HG02840 (cell line): ENCODE data around the gene TCERG1.
"Not testable (repeated sequence)": the region's sequence is repeated elsewhere in the genome, so short reads cannot be mapped to it uniquely, and the experiment has no call there.

ENCODE experiments used
- ATAC-seq: cut with Tn5 transposase; IDR thresholded peaks from one replicate; pipeline ENCODE4 v1.9.1; 2021; ENCODE audit warnings: mild to moderate bottlenecking, moderate library complexity, moderate number of reproducible peaks; ENCODE audit not compliant: unreplicated experiment, low FRiP score

The TCERG1 gene

DNA sequence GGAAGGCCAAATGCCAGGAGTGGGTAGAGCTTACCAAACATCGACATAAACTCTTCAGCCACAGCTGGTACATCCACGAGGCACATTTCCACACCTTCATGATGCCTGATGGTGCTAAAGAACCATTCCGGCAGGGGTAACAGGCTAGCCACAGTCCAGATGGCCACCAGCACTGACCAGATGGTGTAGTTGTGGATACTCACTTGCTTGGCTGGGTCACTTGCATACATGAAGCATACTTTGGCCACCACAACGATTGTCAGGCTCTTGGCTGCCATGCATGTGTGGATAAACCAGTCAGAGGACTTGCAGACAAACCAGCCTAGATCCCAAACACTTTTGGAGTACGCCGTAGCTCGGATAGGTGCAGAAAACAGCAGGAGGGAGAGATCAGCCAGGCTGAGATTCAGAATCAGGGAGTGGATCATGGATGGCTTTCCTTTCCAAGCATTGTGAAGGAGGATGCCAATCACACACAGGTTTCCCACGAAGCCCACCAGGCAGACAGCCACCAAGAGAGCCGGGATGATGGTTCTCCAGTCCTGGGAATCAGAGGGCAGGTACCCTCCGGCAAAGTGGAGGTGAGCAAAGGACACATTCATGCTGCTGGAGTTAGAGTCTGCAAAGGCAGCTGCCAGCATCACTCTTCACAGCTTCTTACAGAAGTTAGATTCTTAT, 68.5 kb downstream of the TCERG1 start:
- ATAC-seq = no peak

- no peak for ATAC-seq
Observed at GRCh38 chr5:146516151-146516475, 69.0 kb downstream of the TCERG1 start, which contains the start of gene GPR151. Gene GPR151, minus strand, starts transcription at chr5:146516190. Its CDS starts 77 bp downstream, at chr5:146516113.

GRCh38 chr5:146519554-146519953, 72.4 kb downstream of the TCERG1 start:
- ATAC-seq = no peak

DNA sequence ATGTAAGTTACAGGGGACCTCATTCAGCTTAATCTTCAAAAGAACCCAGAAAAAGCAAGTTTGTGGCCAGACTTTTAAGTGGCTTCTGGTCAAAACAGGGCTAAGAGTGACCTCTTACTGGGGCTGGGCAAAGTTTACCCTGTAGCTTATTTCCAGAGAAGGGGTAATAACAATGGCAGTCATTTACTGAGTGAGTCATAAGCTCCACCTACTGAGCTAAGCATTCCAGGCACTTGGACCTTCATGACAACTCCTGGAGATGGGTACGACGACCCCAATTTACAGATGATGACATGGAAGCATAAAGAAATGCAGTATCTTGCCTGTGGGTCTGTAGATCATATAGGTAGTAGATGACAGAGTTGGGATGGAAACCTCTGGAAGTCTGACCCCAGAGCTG, 73.6 kb downstream of the TCERG1 start:
- ATAC-seq = no peak

DNA sequence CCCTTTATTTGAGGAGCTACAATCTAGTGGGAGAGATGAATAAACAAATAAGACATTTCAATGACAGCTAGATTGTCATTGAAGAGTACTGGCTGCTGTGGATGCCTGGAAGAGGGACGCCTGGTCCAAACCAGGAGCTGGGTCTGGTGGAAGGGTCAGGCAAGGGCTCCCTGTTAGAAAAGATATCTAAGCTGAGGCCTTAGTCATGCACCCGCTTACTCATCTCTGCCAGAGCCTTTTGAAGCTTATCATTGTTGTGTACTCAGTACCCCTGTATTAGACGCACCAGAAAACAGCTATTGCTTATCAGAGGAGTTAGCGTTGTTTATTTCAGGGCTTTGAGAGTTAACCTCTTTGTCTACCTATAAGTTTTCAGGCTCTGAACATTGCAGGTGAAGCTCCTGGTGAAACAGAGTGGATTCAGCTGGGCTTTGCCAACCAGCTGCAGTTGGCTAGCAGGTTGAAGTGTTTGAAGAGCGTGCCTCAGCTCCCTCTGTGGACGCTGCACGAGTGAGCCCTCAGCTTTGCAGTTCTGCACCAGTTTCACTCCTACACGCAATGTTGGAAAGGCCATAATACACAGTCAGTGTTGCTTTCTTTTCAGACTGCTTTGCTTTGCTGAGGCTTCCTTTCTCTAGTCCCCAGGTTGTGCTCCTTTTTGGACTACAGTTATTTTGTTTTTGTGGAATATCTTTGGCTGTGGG, 74.4 kb downstream of the TCERG1 start:
- ATAC-seq = no peak

GRCh38 chr5:146523698-146524097, 76.6 kb downstream of the TCERG1 start:
- no peak for ATAC-seq

GRCh38 chr5:146527785-146528184, 80.7 kb downstream of the TCERG1 start:
- ATAC-seq = no peak

GRCh38 chr5:146528236-146528635, 81.1 kb downstream of the TCERG1 start:
- ATAC-seq = no peak

DNA sequence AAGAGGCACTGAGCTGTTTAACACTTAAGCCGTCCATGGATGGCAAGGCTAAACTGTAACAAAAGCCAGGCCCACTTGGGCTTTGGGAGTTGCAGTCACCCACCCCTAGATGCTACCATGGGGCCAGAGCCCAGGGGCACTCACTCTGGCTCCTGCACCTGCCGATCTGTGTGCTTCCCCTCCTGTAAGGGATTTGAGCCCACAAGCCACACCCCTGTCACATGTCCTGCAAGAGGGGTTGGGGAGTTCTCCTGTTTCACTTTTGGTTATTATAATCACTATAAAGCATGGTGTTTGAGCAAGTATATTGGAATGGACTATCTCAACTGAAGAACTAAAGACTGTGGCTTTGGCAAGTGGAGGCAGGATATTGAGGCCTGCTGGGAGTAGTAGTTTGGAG, 82.9 kb downstream of the TCERG1 start:
- peak; percentile 50 for ATAC-seq

- ATAC-seq = peak; percentile 88
Observed at GRCh38 chr5:146533260-146533857, 86.2 kb downstream of the TCERG1 start.

DNA sequence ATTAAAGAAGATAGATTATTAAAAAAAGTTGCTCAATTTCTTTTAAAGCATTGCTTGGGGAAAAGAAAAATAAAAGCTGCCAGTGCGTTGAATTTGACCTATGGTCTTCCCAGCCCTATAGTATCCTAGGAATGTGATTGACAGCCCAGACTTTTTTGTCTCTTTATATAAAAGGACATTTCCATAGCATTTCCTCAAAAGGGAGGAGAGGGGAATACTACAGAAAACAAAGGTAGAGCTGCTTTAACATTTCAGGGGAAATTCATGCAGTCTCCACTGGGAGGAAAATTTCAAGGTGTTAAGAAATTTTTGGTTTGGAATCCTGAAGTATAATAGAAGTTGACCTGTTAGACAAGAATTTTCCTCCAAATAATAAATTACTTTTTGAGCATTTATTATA, 86.7 kb downstream of the TCERG1 start:
- no peak for ATAC-seq

DNA sequence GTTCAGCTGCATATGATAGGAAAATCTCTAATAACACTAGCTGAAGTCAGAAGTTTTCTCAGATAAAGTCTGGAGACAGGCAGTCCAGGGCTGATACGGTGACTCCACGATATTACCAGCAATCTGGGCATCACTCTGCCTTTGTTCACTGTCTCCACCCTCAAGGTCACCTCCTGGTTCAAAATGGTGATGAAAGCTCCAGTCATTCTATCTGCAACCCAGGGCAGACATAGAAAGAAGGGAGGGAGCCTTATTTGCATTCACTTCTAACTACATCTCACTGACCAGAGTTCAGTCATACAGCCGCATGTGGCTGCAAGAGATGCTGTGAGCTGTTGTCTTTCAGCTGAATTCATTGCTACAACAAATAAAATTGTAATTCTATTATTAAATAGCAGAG, 91.3 kb downstream of the TCERG1 start:
- no peak for ATAC-seq

- ATAC-seq = no peak
Observed at GRCh38 chr5:146539973-146540372, 92.8 kb downstream of the TCERG1 start.

- ATAC-seq = no peak
Observed at GRCh38 chr5:146540414-146540813, 93.3 kb downstream of the TCERG1 start.

- peak; percentile 82 for ATAC-seq
Observed at GRCh38 chr5:146541958-146542849, 95.1 kb downstream of the TCERG1 start.

- ATAC-seq = no peak
Observed at GRCh38 chr5:146544232-146544631, 97.1 kb downstream of the TCERG1 start.

- ATAC-seq = no peak
Observed at GRCh38 chr5:146548781-146549449, 101.8 kb downstream of the TCERG1 start.

- no peak for ATAC-seq
Observed at GRCh38 chr5:146549615-146550014, 102.5 kb downstream of the TCERG1 start.

DNA sequence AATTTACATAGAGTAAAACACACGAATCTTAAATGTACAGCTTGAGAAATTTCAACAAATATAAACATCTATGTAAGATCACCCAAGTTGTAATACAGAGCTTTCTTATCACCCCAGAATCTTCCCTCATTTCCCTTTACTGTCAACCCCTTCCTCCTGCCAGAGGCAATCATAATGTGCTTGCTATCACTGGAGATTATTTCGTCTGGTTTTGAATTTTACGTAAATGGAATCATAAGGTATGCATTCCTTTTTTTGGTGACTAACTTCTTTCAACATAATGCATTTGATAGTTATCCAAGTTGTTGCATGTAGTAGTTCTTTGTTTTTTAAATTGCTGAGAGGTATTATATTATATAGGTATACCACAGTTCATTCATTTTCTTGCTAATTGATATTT, 106.3 kb downstream of the TCERG1 start:
- no peak for ATAC-seq

GRCh38 chr5:146556884-146557283, 109.8 kb downstream of the TCERG1 start:
- not testable (repeated sequence) for ATAC-seq
